GM21515 (cell line): Measurements from ENCODE around the gene ACOT4.
"Not testable (repeated sequence)": the region's sequence is repeated elsewhere in the genome, so short reads cannot be mapped to it uniquely, and the experiment has no call there.

Experiments
- ATAC-seq: cut with Tn5 transposase; IDR thresholded peaks from one replicate; pipeline ENCODE4 v1.9.1; 2021; ENCODE audit not compliant: unreplicated experiment

ACOT4 gene

DNA sequence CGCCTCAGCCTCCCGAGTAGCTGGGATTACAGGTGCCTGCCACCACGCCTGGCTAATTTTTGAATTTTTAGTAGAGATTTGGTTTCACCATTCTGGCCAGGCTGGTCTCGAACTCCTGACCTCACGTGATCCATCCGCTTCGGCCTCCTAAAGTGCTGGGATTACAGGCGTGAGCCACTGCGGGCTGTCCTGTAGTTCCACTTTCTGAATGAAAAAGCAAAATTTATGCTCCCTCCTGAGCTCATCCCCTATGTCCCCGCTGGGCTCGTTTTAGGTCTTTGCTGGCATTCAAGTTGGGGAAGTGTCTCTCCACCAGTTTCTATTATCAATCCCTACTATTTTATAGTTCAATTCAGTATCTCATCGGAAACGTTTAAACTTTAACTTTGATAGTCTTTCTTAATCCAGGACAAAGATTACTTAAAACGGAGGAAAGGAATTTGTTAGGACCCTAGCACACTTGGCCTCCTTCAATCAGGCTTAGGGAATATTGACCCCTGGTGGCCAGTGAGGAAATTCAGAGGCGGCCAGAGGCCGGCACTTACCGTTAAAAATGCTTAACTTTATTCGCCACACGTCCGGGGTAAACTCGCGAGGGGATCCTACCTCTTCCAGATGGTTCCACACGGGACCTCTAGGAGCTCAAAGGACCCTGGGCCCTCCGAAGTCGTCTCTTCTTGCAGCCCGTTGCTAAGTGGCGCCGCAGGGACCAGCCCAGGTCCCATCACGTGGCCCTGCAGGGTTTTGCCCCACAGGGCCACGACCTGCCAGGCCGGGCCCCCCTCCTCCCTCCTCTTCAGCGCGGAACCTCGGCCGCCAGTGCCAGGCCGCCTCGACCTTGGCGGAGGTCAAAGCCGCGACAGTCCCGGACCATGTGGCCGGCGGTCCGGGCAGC, 41.7 kb downstream of the ACOT4 start:
- no peak for ATAC-seq

DNA sequence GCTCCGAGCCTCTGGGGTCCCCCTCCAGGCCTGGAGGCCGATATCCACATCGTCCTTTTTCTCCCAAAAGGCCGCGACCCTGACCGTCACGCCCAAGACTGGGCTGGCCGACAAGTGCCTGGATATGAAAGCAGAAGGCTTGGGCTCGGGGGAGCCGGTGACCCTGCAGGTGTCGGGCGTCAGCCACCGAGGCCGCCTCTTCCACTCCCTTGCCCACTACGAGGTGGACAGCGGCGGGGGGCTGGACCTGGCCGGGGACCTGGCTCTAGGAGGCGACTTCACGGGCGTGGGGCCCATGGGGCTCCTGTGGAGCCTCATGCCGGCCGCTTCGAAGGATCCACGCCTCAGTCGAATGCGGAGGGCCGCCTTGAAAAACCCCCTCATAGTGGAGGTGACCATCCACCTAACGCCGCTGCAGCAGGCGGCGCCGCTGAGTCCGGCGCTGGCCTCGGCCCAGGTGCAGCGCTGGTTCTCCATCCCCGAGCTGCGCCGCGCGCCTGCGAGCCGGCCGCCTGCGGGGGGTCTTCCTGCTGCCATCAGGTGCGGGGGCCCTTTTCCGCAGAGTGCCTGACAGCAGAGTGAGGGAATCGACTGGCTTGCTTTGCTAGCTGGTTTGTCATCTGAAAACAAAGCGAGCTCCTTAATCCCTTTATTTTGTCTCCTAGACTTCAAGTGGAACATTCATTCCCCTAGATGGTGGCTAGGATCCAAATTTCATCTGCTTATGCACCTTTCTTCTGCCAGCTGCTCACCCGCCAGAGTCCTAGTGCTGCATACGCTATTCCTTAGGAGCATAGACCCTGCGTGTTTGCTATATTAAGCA, 42.5 kb downstream of the ACOT4 start:
- no peak for ATAC-seq

DNA sequence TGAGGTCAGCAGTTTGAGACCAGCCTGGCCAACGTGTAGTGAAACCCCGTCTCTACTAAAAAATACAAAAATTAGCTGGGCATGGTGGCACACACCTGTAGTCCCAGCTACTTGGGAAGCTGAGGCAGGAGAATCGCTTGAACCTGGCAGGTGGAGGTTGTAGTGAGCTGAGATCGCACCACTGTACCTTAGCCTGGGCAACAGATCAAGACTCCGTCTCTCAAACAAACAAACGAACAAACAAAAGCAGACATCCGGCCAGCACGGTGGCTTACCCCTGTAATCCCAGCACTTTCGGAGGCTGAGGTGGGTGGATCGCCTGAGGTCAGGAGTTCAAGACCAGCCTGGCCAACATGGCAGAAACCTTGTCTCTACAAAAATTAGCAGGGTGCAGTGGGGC, 44.7 kb downstream of the ACOT4 start:
- ATAC-seq: not testable (repeated sequence)

DNA sequence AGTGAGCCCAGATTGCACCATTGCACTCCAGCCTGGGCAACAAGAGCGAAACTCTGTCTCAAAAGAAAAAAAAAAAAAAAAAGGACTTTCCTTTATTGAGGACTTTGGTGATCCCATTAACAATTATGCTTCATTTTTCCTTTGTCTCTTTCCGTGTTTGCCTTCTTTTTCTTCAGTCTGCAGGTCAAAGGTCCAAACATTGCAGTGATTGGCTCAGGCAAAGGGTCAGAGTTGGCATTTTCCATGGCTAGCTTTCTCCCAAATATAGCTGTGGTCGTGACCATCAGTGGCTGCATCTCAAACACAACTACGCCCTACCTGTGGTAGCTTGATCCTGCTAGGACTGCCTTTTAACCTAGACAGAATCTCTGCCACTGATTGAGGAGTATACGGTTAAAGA, 46.2 kb downstream of the ACOT4 start:
- ATAC-seq: no peak

DNA sequence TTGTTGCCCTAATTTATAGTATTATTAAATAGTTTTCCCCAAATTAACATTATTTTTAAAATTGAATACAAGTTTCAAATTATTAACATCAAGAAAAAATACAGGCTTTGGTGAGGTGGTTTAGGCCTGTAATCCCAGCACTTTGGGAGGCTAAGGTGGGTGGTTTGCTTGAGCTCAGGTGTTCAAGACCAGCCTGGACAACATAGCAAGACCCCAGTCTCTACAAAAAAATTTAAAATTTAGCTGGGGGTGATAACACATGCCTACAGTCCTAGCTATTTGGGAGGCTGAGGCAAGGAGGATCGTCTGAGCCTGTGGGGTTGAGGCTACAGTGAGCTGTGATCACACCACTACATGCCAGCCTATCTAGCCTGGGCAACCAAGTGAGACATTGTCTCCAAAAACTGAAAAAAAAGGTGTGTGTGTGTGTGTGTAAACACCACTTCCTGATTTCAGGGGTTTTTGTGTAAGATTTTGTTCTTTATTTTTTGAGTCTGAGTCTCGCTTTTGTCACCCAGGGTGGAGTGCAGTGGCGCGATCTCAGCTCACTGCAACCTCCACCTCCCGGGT, 49.2 kb downstream of the ACOT4 start:
- ATAC-seq: no peak

DNA sequence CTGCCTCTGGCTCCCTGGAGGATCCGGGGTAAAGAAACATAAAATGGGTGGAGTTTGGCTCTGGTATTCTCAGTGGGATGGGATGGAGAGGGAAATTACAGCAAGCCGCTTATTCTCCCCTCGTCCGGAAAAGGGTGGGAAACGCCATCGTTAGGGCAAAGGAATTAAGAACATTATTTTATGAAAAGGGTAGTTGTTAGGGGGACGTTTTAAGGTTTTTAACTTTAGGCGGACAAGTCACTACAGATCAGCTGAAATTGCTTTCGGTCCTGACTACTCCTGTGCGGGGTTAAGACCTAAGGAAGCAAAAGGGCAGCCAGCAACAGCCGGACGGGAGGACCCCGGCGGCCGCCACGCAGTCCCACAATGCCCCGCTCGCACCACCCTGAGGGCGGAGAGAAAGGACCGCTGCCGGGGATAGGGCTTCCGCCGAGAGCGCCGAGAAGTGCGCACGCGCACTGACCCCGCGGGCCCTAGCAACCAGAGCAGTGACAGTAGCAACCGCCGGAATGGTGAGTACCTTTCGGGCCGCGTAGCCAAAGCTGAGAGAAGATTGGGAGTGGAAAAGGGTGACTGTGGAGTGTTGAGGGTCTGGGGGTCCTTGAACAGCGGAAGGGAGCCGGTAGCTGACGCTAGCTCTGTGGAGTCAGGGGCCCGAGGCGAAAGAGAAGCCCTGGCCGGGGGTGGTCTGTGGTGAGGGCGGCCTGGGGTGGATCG, 53.0 kb downstream of the ACOT4 start, which contains the start of gene DNAL1:
TSS of gene DNAL1 (plus strand) at position 456 of the 717 bp plus-strand sequence. CDS start at position 510, 54 bp downstream.
- peak; percentile 96 for ATAC-seq

DNA sequence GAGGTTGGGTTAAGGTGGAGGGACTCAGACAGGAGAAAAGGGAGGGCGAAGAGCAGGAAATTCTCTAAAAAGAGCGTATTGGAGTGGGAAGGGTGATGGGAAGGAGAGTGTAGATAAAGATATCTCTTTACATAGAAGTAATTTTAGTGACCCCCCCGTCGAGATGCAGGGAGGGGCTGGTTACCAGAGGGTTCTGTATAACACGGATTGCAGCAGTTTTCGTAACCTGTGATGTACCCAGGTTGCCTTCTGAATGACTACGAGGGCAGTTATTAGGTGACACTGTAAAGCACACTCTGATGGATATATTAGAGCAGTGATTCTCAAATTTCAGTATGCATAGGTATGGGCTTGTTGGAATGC, 53.6 kb downstream of the ACOT4 start:
- ATAC-seq: no peak
